AG04449 (cell line): ENCODE results near the gene DENND6B.

Experiments used
- CTCF ChIA-PET: fragments of 350-600 bp; formaldehyde crosslinking; extraction: SDS; loops from one replicate; lab custom pipeline; 2021; ENCODE audit warnings: antibody characterized with exemption; lab: Yijun Ruan, JAX
- POLR2A ChIA-PET: fragments of 400-600, 350-600 bp; formaldehyde crosslinking; extraction: SDS; loops from one replicate; lab custom pipeline; 2020; ENCODE audit warnings: antibody characterized with exemption, inconsistent platforms; lab: Yijun Ruan, JAX
- DNase-seq: peaks from one replicate; pipeline ENCODE4 v3.0.0-alpha.2; 2010; ENCODE audit warnings: low read depth, low spot score
- H3K4me3 ChIP-seq: 2 replicates; pipeline ENCODE4 v1.5.1; 2011; ENCODE audit warnings: low read depth, mild to moderate bottlenecking, control low read depth, low read length
- CTCF ChIP-seq: IDR thresholded peaks from one replicate; pipeline ENCODE4 v1.5.1; 2011; ENCODE audit warnings: mild to moderate bottlenecking, moderate library complexity, low read length, control low read depth, inconsistent platforms; ENCODE audit not compliant: insufficient read depth; ENCODE audit errors: missing control alignments

The DENND6B gene

DNA sequence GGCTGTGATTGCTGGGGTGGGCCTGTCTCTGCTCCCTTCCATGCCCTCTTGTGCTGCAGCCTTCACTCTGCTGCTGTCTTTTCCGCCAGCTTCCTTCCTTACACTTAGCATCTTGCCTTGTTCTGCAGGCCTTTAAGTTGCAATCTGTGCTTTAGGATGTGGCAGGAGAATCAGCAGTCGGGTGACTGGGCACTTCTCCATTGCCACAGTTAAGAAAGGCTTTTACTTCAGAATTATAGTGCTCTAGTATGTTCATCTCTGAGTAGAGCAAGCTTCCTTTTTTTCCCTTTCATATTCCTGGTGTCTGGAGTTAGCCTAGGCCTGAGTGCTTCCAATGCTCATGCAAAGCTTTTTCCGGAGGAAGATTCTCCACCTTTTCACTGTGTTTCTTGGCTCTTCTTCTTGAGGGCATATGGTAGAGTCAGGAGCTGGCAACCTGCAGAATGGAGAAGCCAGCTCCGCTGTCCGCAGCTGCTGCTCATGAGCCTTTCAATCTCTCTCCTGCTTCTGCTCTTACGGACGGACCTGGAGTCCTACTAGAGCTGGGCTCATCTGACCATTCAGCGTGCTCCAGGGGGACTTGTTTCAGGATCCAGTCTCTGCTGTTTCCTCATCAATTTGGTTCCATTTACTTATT is 36.5 kb upstream of the DENND6B start:
- H3K4me3 ChIP-seq: no peak overlapping the region
- POLR2A ChIA-PET: no interaction called here
- CTCF ChIA-PET: interaction anchor here (0.7 to 1.8 kb wide), 6 partner anchors 19 to 126 kb away, joined by 3 to 7 read pairs (median 4); partner anchors contain the start of gene HDAC10
- DNase-seq: no peak
- no peak for TF ChIP-seq CTCF

GRCh38 chr22:50361688-50362087 is 34.9 kb upstream of the DENND6B start:
- CTCF ChIA-PET: interaction anchor here (0.8 to 1.0 kb wide), 2 partner anchors 8 to 259 kb away, joined by 3 to 4 read pairs; no protein-coding TSS in a partner anchor
- no peak for DNase-seq
- no peak overlapping the region for H3K4me3 ChIP-seq
- POLR2A ChIA-PET: interaction anchor here (0.9 kb wide), 1 partner anchor 20 kb away, joined by 3 read pairs; no protein-coding TSS in a partner anchor
- no peak for TF ChIP-seq CTCF

- ChIA-PET POLR2A (interaction anchor here (0.9 kb wide), 1 partner anchor 20 kb away, joined by 3 read pairs; no protein-coding TSS in a partner anchor), CTCF (interaction anchor here (0.6 to 1.1 kb wide), 5 partner anchors 9 to 260 kb away, joined by 3 to 7 read pairs (median 3); no protein-coding TSS in a partner anchor)
- DNase-seq: no peak
- no peak for TF ChIP-seq CTCF
- H3K4me3 ChIP-seq: no peak overlapping the region
Observed at GRCh38 chr22:50361222-50361621, 34.4 kb upstream of the DENND6B start.

GRCh38 chr22:50360578-50360977 is 33.8 kb upstream of the DENND6B start:
- ChIA-PET CTCF (interaction anchor here (0.6 to 1.1 kb wide), 3 partner anchors 11 to 18 kb away, joined by 3 to 7 read pairs (median 3); no protein-coding TSS in a partner anchor), POLR2A (interaction anchor here (0.9 kb wide), 1 partner anchor 19 kb away, joined by 3 read pairs; no protein-coding TSS in a partner anchor)
- no peak overlapping the region for H3K4me3 ChIP-seq
- no peak for TF ChIP-seq CTCF
- no peak for DNase-seq

DNA sequence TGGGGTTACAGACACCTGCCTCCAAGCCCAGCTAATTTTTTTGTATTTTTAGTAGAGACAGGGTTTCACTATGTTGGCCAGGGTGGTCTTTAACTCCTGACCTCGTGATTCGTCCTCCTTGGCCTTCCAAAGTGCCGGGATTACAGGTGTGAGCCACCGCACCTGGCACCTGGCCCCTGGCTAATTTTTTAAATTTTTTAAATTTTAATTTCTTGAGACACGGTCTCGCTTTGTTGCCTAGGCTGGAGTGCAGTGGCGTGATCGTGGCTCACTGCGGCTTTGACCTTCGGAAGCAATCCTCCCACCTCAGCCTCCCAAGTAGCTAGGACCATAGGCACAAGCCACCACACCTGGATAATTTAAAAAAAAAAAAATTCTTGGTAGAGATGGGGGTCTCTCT is 30.9 kb upstream of the DENND6B start:
- CTCF ChIA-PET: interaction anchor here (1.5 to 2.0 kb wide), 3 partner anchors 9 to 16 kb away, joined by 6 to 9 read pairs (median 7); no protein-coding TSS in a partner anchor
- DNase-seq: no peak
- H3K4me3 ChIP-seq: no peak overlapping the region
- POLR2A ChIA-PET: interaction anchor here (0.7 kb wide), 1 partner anchor 134 kb away, joined by 5 read pairs; no protein-coding TSS in a partner anchor
- no peak for TF ChIP-seq CTCF

- ChIA-PET POLR2A (interaction anchor here (0.7 kb wide), 1 partner anchor 133 kb away, joined by 5 read pairs; no protein-coding TSS in a partner anchor), CTCF (interaction anchor here (1.5 to 2.0 kb wide), 3 partner anchors 9 to 15 kb away, joined by 6 to 9 read pairs (median 7); no protein-coding TSS in a partner anchor)
- no peak for TF ChIP-seq CTCF
- H3K4me3 ChIP-seq: no peak overlapping the region
- no peak for DNase-seq
Observed at GRCh38 chr22:50357222-50357621, 30.4 kb upstream of the DENND6B start.
